ENCODE data around the gene PCSK7. TPM values are rescaled to one million over a fixed set of nuclear protein-coding genes. Genes with fewer than 3 reads are reported as not detected.

The PCSK7 gene
- total and polyA plus RNA-seq, 2 of the 4 experiments (the other 2 are of a cell fraction) = 35.8 to 54.3 TPM

- POLR2A ChIA-PET (ENCODE audit: unreplicated experiment) = no interaction called here
- in situ Hi-C loops (cut with MboI; ENCODE audit: low sequenced_read_pairs) = no loop called here
- no TSS peak for BruUV-seq (replicated peaks)
Measured at GRCh38 chr11:117157507-117157906, 74.4 kb downstream of the PCSK7 start.

More at GRCh38 chr11:117157507-117157906, 74.4 kb downstream of the PCSK7 start:
- DNase-seq (no peak), ATAC-seq (ENCODE audit: low read depth) (no peak)
- Histone ChIP-seq H3K36me3 (ENCODE audit: control insufficient read depth, insufficient read depth, low read length) (peaks cover 41% of the 10 kb centered on the region), H4K20me1 (ENCODE audit: insufficient read depth, low read length) (peaks cover 80% of the 10 kb centered on the region), H2BK5ac (ENCODE audit: low read depth, low read length, poor library complexity, severe bottlenecking) (no peak overlapping the region), H3K14ac (replicated peaks; ENCODE audit: low read depth, low read length) (no peak overlapping the region), H2AK5ac (ENCODE audit: low read depth, low read length) (no peak overlapping the region), H3K9me1 (ENCODE audit: insufficient read depth, low read length) (peaks cover 12% of the 10 kb centered on the region; the same call in 1 of the 2 replicates), H3K4me1 (ENCODE audit: control insufficient read depth, insufficient read depth, low read length) (no peaks in the 10 kb centered on the region), H2BK15ac (ENCODE audit: low read depth, low read length) (no peak overlapping the region), H2AK9ac (replicated peaks; ENCODE audit: low read depth, low read length, poor library complexity) (no peak overlapping the region), H4K5ac (ENCODE audit: low read depth, low read length) (no peak overlapping the region), H3K4ac (ENCODE audit: low read depth, low read length) (no peak overlapping the region), H3K79me1 (ENCODE audit: low read depth in 1 of 2, low read length in 2 of 2) (peaks cover 17 to 73% of the 10 kb centered on the region in 2 experiments), H3K27me3 (ENCODE audit: control insufficient read depth, insufficient read depth, low read length) (no peaks in the 10 kb centered on the region), H2BK20ac (ENCODE audit: low read depth, low read length) (no peak overlapping the region), H3K4me3 (ENCODE audit: insufficient read depth, low read depth, low read length) (no peak overlapping the region), H3K9ac (ENCODE audit: low read depth, low read length) (no peak overlapping the region), H2AFZ (replicated peaks; ENCODE audit: low read length, poor library complexity) (no peak overlapping the region), H3K56ac (ENCODE audit: extremely low read depth, insufficient read depth, low read length) (no peak overlapping the region), H3K27ac (ENCODE audit: insufficient read depth, low read length) (no peak overlapping the region), H3K23ac (ENCODE audit: low read depth, low read length) (no peak overlapping the region), H3K18ac (ENCODE audit: low read depth, low read length) (no peak overlapping the region), H4K91ac (ENCODE audit: insufficient read depth, low read depth, low read length) (no peak overlapping the region), H3K9me3 (ENCODE audit: control insufficient read depth, insufficient read depth, low read length) (no peaks in the 10 kb centered on the region), H4K8ac (ENCODE audit: low read depth in 2 of 2, low read length in 2 of 2) (no peak overlapping the region), H3K4me2 (ENCODE audit: low read depth, low read length) (no peak overlapping the region), H2BK120ac (ENCODE audit: low read depth, low read length) (no peak overlapping the region)
- no CpG with 5 or more reads among the region's 2 CpGs for WGBS, 2 experiments (ENCODE audit: extremely low coverage in 2 of 2, insufficient read length in 1 of 2)
- TF ChIP-seq CHD1 (IDR thresholded peaks at IDR 0.05; ENCODE audit: low read depth, low read length) (no peak), CEBPB (IDR thresholded peaks at IDR 0.05; ENCODE audit: low read depth, low read length) (no peak), SMC3 (IDR thresholded peaks at IDR 0.05; ENCODE audit: low read depth, low read length) (no peak), MAZ (IDR thresholded peaks at IDR 0.05; ENCODE audit: borderline replicate concordance, low read depth, low read length) (no peak), RFX5 (IDR thresholded peaks at IDR 0.05; ENCODE audit: low read depth, low read length) (no peak), MXI1 (IDR thresholded peaks at IDR 0.05; ENCODE audit: borderline replicate concordance, low read depth, low read length) (no peak)
- dilution Hi-C loops (cut with HindIII; ENCODE audit: low sequenced_read_pairs, unreplicated experiment) = no loop called here
- intact Hi-C loops (cut with micrococcal nuclease) = no loop called here
- CTCF ChIA-PET = no interaction called here
